Measurements from ENCODE around the gene ARVCF. TPM values are rescaled to one million over a fixed set of nuclear protein-coding genes. Genes with fewer than 3 reads are reported as not detected.

ARVCF gene
- total and polyA plus RNA-seq, 2 of the 8 experiments (the other 6 are each of a cell fraction or from before 2014, with no cell fraction given), result 31.0 to 43.2 TPM

- no peak overlapping the region for H3K9ac ChIP-seq (replicated peaks in 1 of 4; ENCODE audit: extremely low read depth in 1 of 4, low read depth in 3 of 4, low read length in 3 of 4)
- no peak overlapping the region for H3K23ac ChIP-seq (ENCODE audit: insufficient read length)
- POLR2A ChIA-PET (ENCODE audit: partially characterized antibody), result interaction anchor here (1.1 kb wide), 1 partner anchor 26 kb away, joined by 3 read pairs; no protein-coding TSS in a partner anchor
- peak overlapping the region; percentile 60; the same call in 1 of the 2 replicates for H2BK12ac ChIP-seq (ENCODE audit: low read depth, low read length)
- peaks cover 6% of the 10 kb centered on the region; the same call in 1 of the 2 replicates for H3K23me2 ChIP-seq (ENCODE audit: low read depth, low read length)
- CTCF ChIA-PET (ENCODE audit: partially characterized antibody), result interaction anchor here (1.2 to 4.3 kb wide), 2 partner anchors 14 kb away, joined by 4 to 25 read pairs; no protein-coding TSS in a partner anchor
- peaks cover 4 to 31% (median 18%) of the 10 kb centered on the region in 4 experiments for H3K4me1 ChIP-seq (replicated peaks in 1 of 4; ENCODE audit: control insufficient read depth in 3 of 4, insufficient read depth in 4 of 4, low read length in 3 of 4)
- H2BK5ac ChIP-seq (ENCODE audit: low read depth, low read length), result no peak overlapping the region
- no peak overlapping the region for H3K4ac ChIP-seq (replicated peaks; ENCODE audit: insufficient read length, low read depth, low read length)
- H4K91ac ChIP-seq (replicated peaks; ENCODE audit: insufficient read length, low read length), result no peak overlapping the region
- WGBS, 2 experiments (ENCODE audit: extremely low coverage in 1 of 2, insufficient coverage in 1 of 2, insufficient read length in 1 of 2, insufficient replicate concordance in 2 of 2, low coverage in 1 of 2, low lambda C conversion rate in 2 of 2, missing lambda C conversion rate in 1 of 2), result 89% methylated on average over 7 of the region's 8 CpGs; no CpG with 5 or more reads in 1 of the 2 experiments
- FAIRE-seq (no peak), DNase-seq (ENCODE audit: low read depth in 1 of 2, low spot score in 2 of 2) (no peak)
- peaks cover 3% of the 10 kb centered on the region for H3K79me1 ChIP-seq (ENCODE audit: low read depth, low read length)
- no peak overlapping the region for H4K5ac ChIP-seq (ENCODE audit: insufficient read length, low read depth, low read length)
- H3K4me3 ChIP-seq (ENCODE audit: extremely low read depth in 1 of 4, insufficient read depth in 2 of 4, low read depth in 3 of 4, low read length in 4 of 4), result no peak overlapping the region
- no peaks in the 10 kb centered on the region for H3K36me3 ChIP-seq (ENCODE audit: control insufficient read depth in 2 of 4, insufficient read depth in 4 of 4, low read length in 3 of 4)
- H3K27me3 ChIP-seq (replicated peaks in 1 of 4; ENCODE audit: control insufficient read depth in 3 of 4, extremely low read depth in 1 of 4, insufficient read depth in 3 of 4, low read length in 3 of 4), result no peaks in the 10 kb centered on the region
- H3K18ac ChIP-seq (ENCODE audit: extremely low read depth, low read length), result no peak overlapping the region; the same call in 1 of the 2 replicates
- peak overlapping the region in 1 of 2 experiments; percentile 8; a peak in 1 of 4 replicates for H3K4me2 ChIP-seq (ENCODE audit: insufficient read depth in 1 of 2, low read depth in 2 of 2, low read length in 2 of 2)
- no peak overlapping the region for H3K27ac ChIP-seq (ENCODE audit: low read depth, low read length)
- no peaks in the 10 kb centered on the region for H3K9me3 ChIP-seq (ENCODE audit: insufficient read depth in 2 of 2, low read depth in 1 of 2, low read length in 1 of 2)
- H2BK120ac ChIP-seq (replicated peaks; ENCODE audit: low read depth, low read length), result no peak overlapping the region
- H2AFZ ChIP-seq (ENCODE audit: low read length), result no peak overlapping the region
- H3K56ac ChIP-seq (replicated peaks; ENCODE audit: insufficient read length, low read depth, low read length), result no peak overlapping the region
- H2AK5ac ChIP-seq (ENCODE audit: low read depth, low read length), result 0 out of 2 replicates have a peak overlapping the region, but pooled peaks have one; percentile 79
- H4K20me1 ChIP-seq (replicated peaks in 1 of 2; ENCODE audit: control insufficient read depth in 1 of 2, insufficient read depth in 2 of 2, low read length in 2 of 2), result peaks cover 0 to 2% of the 10 kb centered on the region in 2 experiments
- no peak overlapping the region for H2BK15ac ChIP-seq (ENCODE audit: low read length)
- no peak overlapping the region for H4K8ac ChIP-seq (ENCODE audit: extremely low read depth, insufficient read depth, low read length)
- no peaks in the 10 kb centered on the region for H3K79me2 ChIP-seq (ENCODE audit: control insufficient read depth in 1 of 2, insufficient read depth in 2 of 2, low read length in 2 of 2)
- 0 out of 2 replicates have a peak overlapping the region, but pooled peaks have one; percentile 86 for H2BK20ac ChIP-seq (ENCODE audit: low read length)
- H3K14ac ChIP-seq (ENCODE audit: insufficient read length), result no peak overlapping the region
- TF ChIP-seq TEAD4 (IDR thresholded peaks at IDR 0.05; ENCODE audit: low read depth, low read length) (no peak), ASH2L (IDR thresholded peaks at IDR 0.05; ENCODE audit: low read length) (no peak), NRF1 (IDR thresholded peaks at IDR 0.05; ENCODE audit: low read depth, low read length) (no peak), E2F6 (IDR thresholded peaks at IDR 0.05) (no peak), JUND (IDR thresholded peaks at IDR 0.05; ENCODE audit: low read length) (no peak), FOSL1 (IDR thresholded peaks at IDR 0.05; ENCODE audit: insufficient read depth, low read depth, low read length) (no peak), HDAC6 (IDR thresholded peaks at IDR 0.05; ENCODE audit: low read depth, low read length) (no peak), TBP (IDR thresholded peaks at IDR 0.05; ENCODE audit: low read depth, low read length) (no peak), SIX5 (IDR thresholded peaks at IDR 0.05; ENCODE audit: low read depth, low read length) (no peak), TAF7 (optimal IDR thresholded peaks at IDR 0.05; ENCODE audit: borderline replicate concordance, low read depth, low read length) (no peak), RNF2 (IDR thresholded peaks at IDR 0.05; ENCODE audit: borderline replicate concordance, low read depth, low read length, missing control alignments, poor library complexity, severe bottlenecking) (no peak)
Observed at GRCh38 chr22:19998991-19999820, 17.4 kb downstream of the ARVCF start.
